CD8-positive, alpha-beta memory T cell (primary cell): ENCODE data around the gene ABHD14A. TPM values are rescaled to one million over a fixed set of nuclear protein-coding genes. Genes with fewer than 3 reads are reported as not detected.

Experiments
- CTCF ChIA-PET: fragments of 350-600 bp; sonication (Branson Sonifier 250); formaldehyde crosslinking; loops from one replicate; lab custom pipeline; 2021; ENCODE audit warnings: antibody characterized with exemption; lab: Charles Lee
- POLR2A ChIA-PET: fragments of 350-600 bp; sonication (Branson Sonifier 250); formaldehyde crosslinking; loops from one replicate; lab custom pipeline; 2021; ENCODE audit warnings: antibody characterized with exemption; lab: Charles Lee
- DNase-seq, 5 donors: peaks; one replicate each; pipeline versions ENCODE4 v3.0.0 to v3.0.0-alpha.2; 2020 to 2022; ENCODE audit warnings: mixed read lengths in 1 of 5
- H3K27ac ChIP-seq: one replicate; pipeline ENCODE4 v1.7.0; 2013; ENCODE audit warnings: low read depth, mild to moderate bottlenecking, low read length, moderate library complexity
- H3K27me3 ChIP-seq: 2 replicates; pipeline ENCODE4 v1.7.0; 2013; ENCODE audit warnings: low read length, mild to moderate bottlenecking; ENCODE audit not compliant: insufficient read depth, poor library complexity, severe bottlenecking
- H3K36me3 ChIP-seq: 2 replicates; pipeline ENCODE4 v1.7.0; 2013; ENCODE audit warnings: mild to moderate bottlenecking, low read length, moderate library complexity; ENCODE audit not compliant: insufficient read depth
- H3K4me1 ChIP-seq: 2 replicates; pipeline ENCODE4 v1.7.0; 2013; ENCODE audit warnings: mild to moderate bottlenecking, low read length, moderate library complexity; ENCODE audit not compliant: insufficient read depth
- H3K4me3 ChIP-seq: 2 replicates; pipeline ENCODE4 v1.7.0; 2013; ENCODE audit warnings: mild to moderate bottlenecking, low read length
- H3K9me3 ChIP-seq: 2 replicates; pipeline ENCODE4 v1.7.0; 2013; ENCODE audit warnings: mild to moderate bottlenecking, low read length
- H3K27ac Mint-ChIP-seq, 8 donors: one replicate each; pipeline ENCODE4 v1.8.0; 2020 to 2021; ENCODE audit warnings: mixed read lengths in 8 of 8, mild to moderate bottlenecking in 6 of 8, inconsistent platforms in 3 of 8, moderate library complexity in 3 of 8
- H3K27me3 Mint-ChIP-seq, 2 donors: one replicate each; pipeline ENCODE4 v1.8.0; 2020 to 2021; ENCODE audit warnings: mixed read lengths in 2 of 2, mild to moderate bottlenecking in 1 of 2, moderate library complexity in 1 of 2
- H3K36me3 Mint-ChIP-seq, 3 donors: one replicate each; pipeline ENCODE4 v1.8.0; 2020 to 2021; ENCODE audit warnings: mixed read lengths in 3 of 3, inconsistent platforms in 1 of 3, mild to moderate bottlenecking in 1 of 3
- H3K4me1 Mint-ChIP-seq, 3 donors: one replicate each; pipeline ENCODE4 v1.8.0; 2020 to 2021; ENCODE audit warnings: mixed read lengths in 3 of 3, inconsistent platforms in 1 of 3, mild to moderate bottlenecking in 1 of 3
- H3K4me3 Mint-ChIP-seq, 7 donors: one replicate each; pipeline ENCODE4 v1.8.0; 2020 to 2021; ENCODE audit warnings: mixed read lengths in 7 of 7, mild to moderate bottlenecking in 6 of 7, moderate library complexity in 4 of 7, inconsistent platforms in 2 of 7
- H3K9me3 Mint-ChIP-seq, 5 donors: one replicate each; pipeline ENCODE4 v1.8.0; 2020 to 2022; ENCODE audit warnings: mixed read lengths in 5 of 5, mild to moderate bottlenecking in 3 of 5, moderate library complexity in 2 of 5, inconsistent platforms in 1 of 5
- polyA plus RNA-seq: library from polyadenylated mRNA; unstranded; fragments of 300-500 nt; fragmentation: Illumina TruSeq; gene quantifications from one replicate; pipeline ENCODE4 v1.2.3, GENCODE V29; 2021
- total RNA-seq, 2 experiments: library from RNA; stranded (reverse); gene quantifications; one replicate each; pipeline ENCODE4 v1.2.3, GENCODE V29; 2021

ABHD14A gene
- total and polyA plus RNA-seq, 3 experiments from 2014 or later, result 14.4 to 117 (median 16.0) TPM

DNA sequence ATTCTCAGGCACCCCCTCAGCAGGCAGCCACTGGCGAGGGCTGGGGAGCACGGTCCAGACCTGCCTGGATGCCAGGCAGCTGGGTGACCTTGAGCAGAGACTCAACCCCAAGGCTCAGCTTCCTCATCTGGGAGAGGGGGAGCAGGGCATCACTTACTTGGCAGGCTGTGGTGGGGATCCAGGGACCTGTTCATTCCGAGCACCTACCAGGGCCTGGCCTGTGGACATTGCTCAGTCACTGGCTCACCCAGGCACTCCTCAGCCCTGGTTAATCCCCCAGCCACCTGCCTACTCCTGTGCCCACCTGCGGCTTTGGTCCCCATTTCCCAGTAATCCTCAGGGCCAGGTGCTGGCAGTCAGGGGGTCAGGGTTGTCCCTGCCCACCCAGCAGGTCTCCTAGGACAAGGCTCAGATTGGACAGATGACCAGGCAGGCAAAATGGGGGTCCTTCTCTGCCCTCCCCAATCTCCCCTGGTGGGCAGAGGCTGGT, 30.1 kb downstream of the ABHD14A start:
- Mint-ChIP-seq H3K4me1 (peaks cover 0 to 11% (median 6%) of the 10 kb centered on the region in 3 donors), H3K27me3 (peaks cover 0 to 3% of the 10 kb centered on the region in 2 donors), H3K9me3 (no peaks in the 10 kb centered on the region), H3K36me3 (no peaks in the 10 kb centered on the region), H3K4me3 (no peak overlapping the region), H3K27ac (no peak overlapping the region)
- DNase-seq, result no peak
- Histone ChIP-seq H3K27ac (no peak overlapping the region), H3K36me3 (no peaks in the 10 kb centered on the region), H3K4me3 (no peak overlapping the region), H3K9me3 (no peaks in the 10 kb centered on the region), H3K4me1 (peaks cover 19% of the 10 kb centered on the region), H3K27me3 (no peaks in the 10 kb centered on the region)
- POLR2A ChIA-PET, result no interaction called here
- CTCF ChIA-PET, result interaction anchor here (1.2 to 6.1 kb wide), 3 partner anchors 47 to 139 kb away, joined by 4 to 79 read pairs (median 74); no protein-coding TSS in a partner anchor

GRCh38 chr3:52005571-52005986, 30.7 kb downstream of the ABHD14A start:
- Histone ChIP-seq H3K27ac (no peak overlapping the region), H3K27me3 (no peaks in the 10 kb centered on the region), H3K9me3 (no peaks in the 10 kb centered on the region), H3K4me1 (peaks cover 19% of the 10 kb centered on the region), H3K36me3 (no peaks in the 10 kb centered on the region), H3K4me3 (no peak overlapping the region)
- POLR2A ChIA-PET, result no interaction called here
- H3K9me3 Mint-ChIP-seq, result no peaks in the 10 kb centered on the region
- CTCF ChIA-PET, result interaction anchor here (5.5 to 6.1 kb wide), 2 partner anchors 117 to 138 kb away, joined by 74 to 79 read pairs; no protein-coding TSS in a partner anchor
- peaks cover 0 to 3% of the 10 kb centered on the region in 2 donors for H3K27me3 Mint-ChIP-seq
- no peaks in the 10 kb centered on the region for H3K36me3 Mint-ChIP-seq
- no peak for DNase-seq
- peaks cover 0 to 11% (median 6%) of the 10 kb centered on the region in 3 donors for H3K4me1 Mint-ChIP-seq
- peak overlapping the region in 2 of 8 donors; percentile 6 to 47 for H3K27ac Mint-ChIP-seq
- H3K4me3 Mint-ChIP-seq, result no peak overlapping the region

DNA sequence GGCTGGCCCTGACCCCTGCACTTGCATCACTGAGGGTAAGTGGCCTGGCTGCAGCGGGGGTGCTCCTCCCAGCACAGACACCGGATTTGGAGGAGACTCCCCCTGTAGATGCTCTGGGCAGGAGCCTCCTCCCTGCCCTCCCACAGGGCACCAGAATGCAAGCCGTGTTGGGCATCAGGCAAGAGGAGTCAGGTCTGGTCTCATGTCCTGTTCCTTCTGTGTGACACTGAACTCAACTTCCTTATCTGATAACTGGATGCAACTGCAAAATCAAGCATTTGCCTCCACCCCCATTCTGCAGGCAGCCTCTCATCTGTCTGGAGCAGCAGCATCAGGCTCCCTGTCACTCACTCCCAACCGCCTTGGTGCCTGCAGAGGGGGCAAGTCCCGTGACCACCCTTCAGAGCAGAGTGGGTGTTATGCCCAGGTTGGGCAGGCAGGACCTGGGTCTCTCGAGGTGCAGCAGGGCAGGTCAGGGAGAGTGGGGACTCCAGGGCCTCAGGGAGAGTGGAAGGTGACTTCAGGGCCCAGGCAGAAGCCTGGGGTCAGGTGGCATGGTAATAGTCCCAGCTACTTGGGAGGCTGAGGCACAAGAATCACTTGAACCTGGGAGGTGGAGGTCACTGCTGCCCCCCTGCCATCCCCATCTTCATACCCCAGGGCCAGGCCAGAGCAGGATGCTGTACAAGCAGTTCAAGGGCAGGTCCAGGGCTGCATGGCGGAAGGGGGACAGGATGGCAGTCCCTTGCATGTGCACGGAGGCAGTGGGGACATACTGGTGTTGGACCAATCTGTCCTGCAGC, 31.4 kb downstream of the ABHD14A start:
- ChIA-PET POLR2A (no interaction called here), CTCF (interaction anchor here (6.1 kb wide), 1 partner anchor 116 kb away, joined by 79 read pairs; no protein-coding TSS in a partner anchor)
- H3K9me3 ChIP-seq, result no peaks in the 10 kb centered on the region
- no peak for DNase-seq
- Mint-ChIP-seq H3K9me3 (no peaks in the 10 kb centered on the region), H3K27ac (peak overlapping the region in 2 of 8 donors; percentile 11 to 47), H3K4me3 (no peak overlapping the region), H3K4me1 (peaks cover 0 to 11% (median 6%) of the 10 kb centered on the region in 3 donors), H3K27me3 (peaks cover 0 to 3% of the 10 kb centered on the region in 2 donors), H3K36me3 (no peaks in the 10 kb centered on the region)
- H3K27me3 ChIP-seq, result no peaks in the 10 kb centered on the region
- no peak overlapping the region for H3K4me3 ChIP-seq
- no peak overlapping the region for H3K27ac ChIP-seq
- H3K4me1 ChIP-seq, result peaks cover 18% of the 10 kb centered on the region
- H3K36me3 ChIP-seq, result no peaks in the 10 kb centered on the region

DNA sequence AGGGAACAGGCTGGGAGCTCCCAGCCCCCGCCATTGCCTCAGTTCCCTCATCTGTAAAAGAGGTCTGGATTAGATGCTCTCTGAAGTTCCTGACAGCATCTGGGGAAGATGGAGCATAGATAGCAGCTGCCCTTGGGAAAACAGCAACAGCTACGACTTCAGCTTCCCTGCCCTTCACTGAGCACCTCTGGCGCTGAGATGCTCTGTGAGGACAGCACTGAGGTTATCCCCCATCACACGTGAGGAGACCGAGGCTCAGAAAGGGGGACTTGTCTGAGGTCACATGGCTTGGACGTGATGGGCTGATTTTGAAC, 31.9 kb downstream of the ABHD14A start:
- Mint-ChIP-seq H3K9me3 (no peaks in the 10 kb centered on the region), H3K4me3 (no peak overlapping the region), H3K27ac (no peak overlapping the region), H3K36me3 (no peaks in the 10 kb centered on the region), H3K4me1 (peaks cover 0 to 6% (median 3%) of the 10 kb centered on the region in 3 donors), H3K27me3 (peaks cover 0 to 3% of the 10 kb centered on the region in 2 donors)
- no peaks in the 10 kb centered on the region for H3K27me3 ChIP-seq
- ChIA-PET POLR2A (no interaction called here), CTCF (no interaction called here)
- no peak for DNase-seq
- peaks cover 13% of the 10 kb centered on the region for H3K4me1 ChIP-seq
- H3K27ac ChIP-seq, result no peak overlapping the region
- no peak overlapping the region for H3K4me3 ChIP-seq
- no peaks in the 10 kb centered on the region for H3K36me3 ChIP-seq
- H3K9me3 ChIP-seq, result no peaks in the 10 kb centered on the region

GRCh38 chr3:52007291-52007690, 32.4 kb downstream of the ABHD14A start:
- ChIA-PET POLR2A (no interaction called here), CTCF (no interaction called here)
- peaks cover 10% of the 10 kb centered on the region for H3K4me1 ChIP-seq
- Mint-ChIP-seq H3K9me3 (no peaks in the 10 kb centered on the region), H3K27me3 (peaks cover 0 to 3% of the 10 kb centered on the region in 2 donors), H3K4me3 (no peak overlapping the region), H3K27ac (no peak overlapping the region), H3K4me1 (peaks cover 0 to 4% (median 0%) of the 10 kb centered on the region in 3 donors), H3K36me3 (no peaks in the 10 kb centered on the region)
- H3K27me3 ChIP-seq, result no peaks in the 10 kb centered on the region
- DNase-seq, result no peak
- H3K4me3 ChIP-seq, result no peak overlapping the region
- no peak overlapping the region for H3K27ac ChIP-seq
- no peaks in the 10 kb centered on the region for H3K9me3 ChIP-seq
- no peaks in the 10 kb centered on the region for H3K36me3 ChIP-seq

DNA sequence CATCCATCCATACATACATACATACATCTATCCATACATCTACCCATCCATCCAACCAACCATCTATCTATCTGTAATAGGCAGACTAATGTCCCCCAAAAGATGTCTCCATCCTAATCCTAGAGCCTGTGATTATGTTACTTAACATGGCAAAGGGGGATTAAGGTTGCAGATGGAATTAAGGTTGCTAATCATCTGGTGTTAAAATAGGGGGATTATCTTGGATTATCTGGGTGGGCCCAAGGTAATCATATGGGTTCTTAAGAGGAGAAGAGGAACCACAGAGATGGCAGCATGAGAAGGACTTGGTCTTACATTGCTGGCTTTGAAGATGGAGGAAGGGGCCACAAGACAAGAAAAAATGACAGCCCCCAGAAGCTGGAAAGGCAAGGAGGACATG, 35.6 kb downstream of the ABHD14A start:
- ChIA-PET POLR2A (no interaction called here), CTCF (no interaction called here)
- no peak for DNase-seq
- Mint-ChIP-seq H3K27me3 (peaks cover 0 to 3% of the 10 kb centered on the region in 2 donors), H3K36me3 (no peaks in the 10 kb centered on the region), H3K27ac (no peak overlapping the region), H3K9me3 (no peaks in the 10 kb centered on the region), H3K4me3 (no peak overlapping the region), H3K4me1 (peaks cover 0 to 4% (median 0%) of the 10 kb centered on the region in 3 donors)
- peaks cover 10% of the 10 kb centered on the region for H3K4me1 ChIP-seq
- H3K27ac ChIP-seq, result no peak overlapping the region
- no peak overlapping the region for H3K4me3 ChIP-seq
- H3K9me3 ChIP-seq, result no peaks in the 10 kb centered on the region
- no peaks in the 10 kb centered on the region for H3K27me3 ChIP-seq
- H3K36me3 ChIP-seq, result no peaks in the 10 kb centered on the region

DNA sequence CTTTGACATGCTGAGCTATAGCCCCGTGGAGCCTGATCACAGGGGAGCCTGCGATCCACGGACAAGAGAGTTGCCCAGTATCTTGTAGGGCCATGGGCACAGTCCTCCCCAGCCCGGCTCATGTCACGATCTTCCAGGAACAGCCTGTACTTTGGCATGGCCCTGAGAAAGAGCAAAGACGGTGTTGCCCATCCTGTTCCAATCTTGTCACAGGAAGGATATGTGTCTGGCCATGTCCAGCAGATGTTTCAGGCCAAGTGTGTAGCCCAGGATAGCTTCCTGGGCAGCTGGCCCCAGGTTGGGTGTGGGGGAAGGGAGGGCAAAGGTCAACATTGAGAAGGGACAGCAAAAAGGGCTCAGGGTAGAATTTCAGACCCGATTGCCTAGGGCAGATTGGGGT, 37.8 kb downstream of the ABHD14A start:
- no peaks in the 10 kb centered on the region for H3K27me3 Mint-ChIP-seq
- DNase-seq, result no peak
- peak overlapping the region in 2 of 8 donors; percentile 26 to 50 for H3K27ac Mint-ChIP-seq
- no peaks in the 10 kb centered on the region for H3K36me3 Mint-ChIP-seq
- no peaks in the 10 kb centered on the region for H3K4me1 ChIP-seq
- no peaks in the 10 kb centered on the region for H3K4me1 Mint-ChIP-seq
- H3K27ac ChIP-seq, result no peak overlapping the region
- no peak overlapping the region for H3K4me3 Mint-ChIP-seq
- POLR2A ChIA-PET, result no interaction called here
- H3K9me3 ChIP-seq, result no peaks in the 10 kb centered on the region
- CTCF ChIA-PET, result no interaction called here
- H3K9me3 Mint-ChIP-seq, result no peaks in the 10 kb centered on the region
- no peaks in the 10 kb centered on the region for H3K36me3 ChIP-seq
- no peaks in the 10 kb centered on the region for H3K27me3 ChIP-seq
- H3K4me3 ChIP-seq, result no peak overlapping the region

DNA sequence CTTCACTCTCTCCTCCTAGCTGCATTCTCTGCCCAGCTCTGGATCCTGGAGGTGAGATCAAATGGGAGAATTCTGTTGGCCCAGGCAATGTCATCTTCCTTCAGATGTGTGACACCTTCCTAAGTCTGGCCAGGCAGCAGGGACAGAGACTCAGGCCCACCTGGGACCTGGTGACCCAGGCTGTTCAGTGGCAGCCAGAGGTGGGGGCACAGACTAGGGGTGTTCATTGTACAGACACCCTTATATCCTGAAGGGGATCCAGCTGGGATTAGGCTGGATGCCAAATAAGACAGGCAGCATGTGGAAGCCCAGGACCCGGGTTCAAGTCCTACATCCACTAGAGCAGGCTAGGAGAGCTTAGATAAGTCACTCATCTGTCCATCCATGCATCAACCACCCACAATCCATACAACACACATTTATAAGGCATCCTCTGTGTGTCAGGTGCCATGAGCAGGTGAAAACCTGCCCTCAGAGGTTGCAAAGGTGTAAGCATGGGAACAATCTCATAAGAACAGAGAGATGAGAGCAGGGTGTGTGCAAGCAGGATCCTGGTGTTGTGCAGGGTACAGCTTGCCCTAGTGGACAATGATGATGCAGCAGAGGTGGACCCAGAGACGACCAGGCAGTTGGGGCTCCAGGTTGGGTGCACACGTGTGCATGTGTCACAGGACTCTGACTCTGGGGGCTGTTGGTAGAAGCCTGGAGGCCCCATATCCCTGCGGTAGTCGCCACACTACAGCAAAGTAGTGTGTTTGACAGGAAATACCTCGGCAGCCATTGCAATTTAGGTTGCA, 39.1 kb downstream of the ABHD14A start:
- H3K27ac ChIP-seq, result no peak overlapping the region
- Mint-ChIP-seq H3K27ac (no peak overlapping the region), H3K36me3 (no peaks in the 10 kb centered on the region), H3K4me3 (no peak overlapping the region), H3K27me3 (no peaks in the 10 kb centered on the region), H3K9me3 (no peaks in the 10 kb centered on the region), H3K4me1 (no peaks in the 10 kb centered on the region)
- H3K4me1 ChIP-seq, result no peaks in the 10 kb centered on the region
- H3K4me3 ChIP-seq, result no peak overlapping the region
- no peak for DNase-seq
- H3K36me3 ChIP-seq, result no peaks in the 10 kb centered on the region
- no peaks in the 10 kb centered on the region for H3K9me3 ChIP-seq
- CTCF ChIA-PET, result interaction anchor here (1.0 kb wide), 2 partner anchors 106 to 132 kb away, joined by 3 read pairs; no protein-coding TSS in a partner anchor
- H3K27me3 ChIP-seq, result no peaks in the 10 kb centered on the region
- POLR2A ChIA-PET, result no interaction called here
